Spleen (tissue), 11 donors: Measurements from ENCODE around the gene C22orf39. TPM values are rescaled to one million over a fixed set of nuclear protein-coding genes. Genes with fewer than 3 reads are reported as not detected.
A peak's percentile ranks its signal among the peaks of the same experiment; 100 is the strongest.

Source experiments
- DNase-seq: peaks from one replicate; pipeline ENCODE4 v3.0.0-alpha.2; 2020
- H3K27ac ChIP-seq, 8 donors: fragments of 200-600 bp; sonication (generic) in 7 of 8; 1 replicate in 4 of 8; 2 replicates in 4 of 8; pipeline versions ENCODE4 v1.5.0 to v1.8.0; 2016 to 2021; ENCODE audit warnings: inconsistent platforms in 4 of 8, mild to moderate bottlenecking in 4 of 8, moderate library complexity in 1 of 8
- H3K27me3 ChIP-seq, 7 donors: fragments of 200-600 bp; sonication (generic) in 6 of 7; replicated peaks in 1 of 7; 1 replicate in 4 of 7; 2 replicates in 3 of 7; pipeline versions ENCODE4 v1.5.0 to v1.8.0; 2016 to 2021; ENCODE audit warnings: inconsistent platforms in 3 of 7, mild to moderate bottlenecking in 1 of 7
- H3K36me3 ChIP-seq, 6 donors: fragments of 200-600 bp; sonication (generic) in 5 of 6; 1 replicate in 4 of 6; 2 replicates in 2 of 6; pipeline versions ENCODE4 v1.5.0 to v1.8.0; 2016 to 2021; ENCODE audit warnings: inconsistent platforms in 2 of 6
- H3K4me1 ChIP-seq, 6 donors: fragments of 200-600 bp; sonication (generic) in 5 of 6; 1 replicate in 3 of 6; 2 replicates in 3 of 6; pipeline versions ENCODE4 v1.5.0 to v1.8.0; 2016 to 2021; ENCODE audit warnings: inconsistent platforms in 3 of 6
- H3K4me3 ChIP-seq, 8 donors: fragments of 200-600 bp; sonication (generic) in 7 of 8; 1 replicate in 4 of 8; 2 replicates in 4 of 8; pipeline versions ENCODE4 v1.5.0 to v1.8.0; 2016 to 2021; ENCODE audit warnings: inconsistent platforms in 4 of 8, mild to moderate bottlenecking in 4 of 8, moderate library complexity in 2 of 8
- H3K9me3 ChIP-seq, 8 donors: fragments of 200-600 bp; sonication (generic) in 7 of 8; 1 replicate in 4 of 8; 2 replicates in 4 of 8; pipeline versions ENCODE4 v1.5.0 to v1.8.0; 2016 to 2021; ENCODE audit warnings: inconsistent platforms in 4 of 8
- POLR2A ChIP-seq, 3 donors: fragments of 450-650 bp; IDR thresholded peaks; one replicate each; pipeline ENCODE4 v1.5.1; 2017; ENCODE audit warnings: antibody characterized with exemption in 3 of 3, mild to moderate bottlenecking in 1 of 3
- POLR2AphosphoS5 ChIP-seq, 3 donors: sonication (generic); formaldehyde crosslinking; IDR thresholded peaks; one replicate each; pipeline ENCODE4 v1.5.1; 2017; ENCODE audit warnings: antibody characterized with exemption in 3 of 3
- WGBS, 5 donors: extraction: QIAGEN DNeasy Blood & Tissue Kit in 3 of 5; methylation state at CpG; one replicate each; pipeline versions ENCODE4 v1.1.5 to v1.1.7; 2013 to 2018; 5-methylcytosine and 5-hydroxymethylcytosine counted together
- intact Hi-C: fragments of 100-400 bp; cut with DNase I; formaldehyde crosslinking; loops from one replicate; pipeline ENCODE4 v1.15.0; 2023; ENCODE audit warnings: low total_unique reads
- polyA plus RNA-seq, 3 donors: library from polyadenylated mRNA; stranded (reverse); fragments of 200-250 nt; gene quantifications; one replicate each; pipeline ENCODE4 v1.2.1, GENCODE V29; 2013
- total RNA-seq, 7 donors: library from RNA; depleted of rRNA in 3 of 7; stranded (reverse); fragments of >200 nt in 3 of 7; fragmentation: NEBNext Ultra II Directional in 4 of 7; extraction: Animal tissue kit (Norgen Biotek cat#: 25700) in 4 of 7; gene quantifications; one replicate each; pipeline versions ENCODE4 v1.1.0 to v1.2.1, GENCODE V29; 2016 to 2021
- TF ChIP-seq, protein P1 (sequence below), 11 experiments: fragments of 200-600 bp in 7 of 11; fragments of 450-650 bp in 4 of 11; sonication (generic) in 4 of 11; IDR thresholded peaks in 8 of 11; conservative IDR thresholded peaks in 3 of 11; 1 replicate in 7 of 11; 2 replicates in 4 of 11; pipeline versions ENCODE4 v1.4.0 to v1.8.0; 2016 to 2021; ENCODE audit warnings: antibody characterized with exemption in 11 of 11, inconsistent platforms in 4 of 11, mild to moderate bottlenecking in 1 of 11
- donor health status: healthy with polysubstance abuse.
- donor health status: DM: no; HTN: no; CAD: no; lungs with moderate emphysema.
- donor health status: DM: no; HTN: no; CAD: no.
- donor health status: Bipolar disorder and iron deficiency.
- donor health status: healthy.
- donor health status: DM: no; HTN: no; CAD: no.
- donor health status: DM: yes; HTN: yes; CAD: no.

The C22orf39 gene
- total and polyA plus RNA-seq, 10 donors: 28.8 to 48.8 (median 37.6) TPM

GRCh38 chr22:19473578-19473977 is 26.1 kb upstream of the C22orf39 start:
- Histone ChIP-seq H3K4me1 (peaks cover 10 to 42% (median 30%) of the 10 kb centered on the region in 6 donors), H3K27ac (no peak overlapping the region), H3K27me3 (no peaks in the 10 kb centered on the region), H3K36me3 (peaks cover 0 to 78% (median 66%) of the 10 kb centered on the region in 6 donors), H3K4me3 (no peak overlapping the region), H3K9me3 (no peaks in the 10 kb centered on the region)
- no peak for TF ChIP-seq POLR2AphosphoS5 (IDR thresholded peaks at IDR 0.05)
- WGBS, 5 donors: 78 to 95% (median 90%) methylated on average over 3 of the region's 3 CpGs
- no peak for DNase-seq
- intact Hi-C loops: loop anchor here (10.0 kb wide), 1 partner anchor 329 kb away; the partner anchor contains the start of gene ESS2

DNA sequence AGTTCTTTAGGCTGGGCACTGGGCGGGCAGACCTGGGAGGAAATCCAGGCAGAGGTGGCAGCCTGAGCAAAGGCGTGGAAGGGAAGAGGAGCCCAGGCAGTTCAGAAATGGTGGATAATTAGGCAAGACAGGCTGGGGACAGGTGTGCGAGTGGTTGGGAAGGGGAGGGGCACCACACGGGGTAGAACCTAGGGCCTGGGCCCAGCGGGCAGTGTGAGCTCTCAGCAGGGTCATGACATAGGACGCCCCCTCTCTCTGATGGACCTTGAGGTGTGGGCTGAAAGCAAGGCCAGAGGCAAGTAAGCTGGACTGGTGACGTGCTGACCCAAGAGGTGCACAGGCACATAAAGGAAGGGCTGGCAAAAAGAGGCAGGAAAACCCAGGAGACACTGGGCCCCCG is 24.7 kb upstream of the C22orf39 start:
- TF ChIP-seq POLR2A (IDR thresholded peaks at IDR 0.05) (no peak), POLR2AphosphoS5 (IDR thresholded peaks at IDR 0.05) (no peak)
- TF ChIP-seq, protein P1, sequence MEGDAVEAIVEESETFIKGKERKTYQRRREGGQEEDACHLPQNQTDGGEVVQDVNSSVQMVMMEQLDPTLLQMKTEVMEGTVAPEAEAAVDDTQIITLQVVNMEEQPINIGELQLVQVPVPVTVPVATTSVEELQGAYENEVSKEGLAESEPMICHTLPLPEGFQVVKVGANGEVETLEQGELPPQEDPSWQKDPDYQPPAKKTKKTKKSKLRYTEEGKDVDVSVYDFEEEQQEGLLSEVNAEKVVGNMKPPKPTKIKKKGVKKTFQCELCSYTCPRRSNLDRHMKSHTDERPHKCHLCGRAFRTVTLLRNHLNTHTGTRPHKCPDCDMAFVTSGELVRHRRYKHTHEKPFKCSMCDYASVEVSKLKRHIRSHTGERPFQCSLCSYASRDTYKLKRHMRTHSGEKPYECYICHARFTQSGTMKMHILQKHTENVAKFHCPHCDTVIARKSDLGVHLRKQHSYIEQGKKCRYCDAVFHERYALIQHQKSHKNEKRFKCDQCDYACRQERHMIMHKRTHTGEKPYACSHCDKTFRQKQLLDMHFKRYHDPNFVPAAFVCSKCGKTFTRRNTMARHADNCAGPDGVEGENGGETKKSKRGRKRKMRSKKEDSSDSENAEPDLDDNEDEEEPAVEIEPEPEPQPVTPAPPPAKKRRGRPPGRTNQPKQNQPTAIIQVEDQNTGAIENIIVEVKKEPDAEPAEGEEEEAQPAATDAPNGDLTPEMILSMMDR (IDR thresholded peaks at IDR 0.05 in 8 of 11, conservative IDR thresholded peaks at IDR 0.05 in 3 of 11): no peak
- H3K27me3 ChIP-seq: no peaks in the 10 kb centered on the region
- peaks cover 0 to 91% (median 79%) of the 10 kb centered on the region in 6 donors for H3K36me3 ChIP-seq
- intact Hi-C loops: loop anchor here (10.0 kb wide), 1 partner anchor 327 kb away; the partner anchor contains the start of gene ESS2
- H3K4me1 ChIP-seq: peaks cover 5 to 29% (median 17%) of the 10 kb centered on the region in 6 donors
- no peak overlapping the region for H3K4me3 ChIP-seq
- DNase-seq: no peak
- no peak overlapping the region for H3K27ac ChIP-seq
- 85 to 96% (median 93%) methylated on average over 8 of the region's 8 CpGs for WGBS, 5 donors
- no peaks in the 10 kb centered on the region for H3K9me3 ChIP-seq

DNA sequence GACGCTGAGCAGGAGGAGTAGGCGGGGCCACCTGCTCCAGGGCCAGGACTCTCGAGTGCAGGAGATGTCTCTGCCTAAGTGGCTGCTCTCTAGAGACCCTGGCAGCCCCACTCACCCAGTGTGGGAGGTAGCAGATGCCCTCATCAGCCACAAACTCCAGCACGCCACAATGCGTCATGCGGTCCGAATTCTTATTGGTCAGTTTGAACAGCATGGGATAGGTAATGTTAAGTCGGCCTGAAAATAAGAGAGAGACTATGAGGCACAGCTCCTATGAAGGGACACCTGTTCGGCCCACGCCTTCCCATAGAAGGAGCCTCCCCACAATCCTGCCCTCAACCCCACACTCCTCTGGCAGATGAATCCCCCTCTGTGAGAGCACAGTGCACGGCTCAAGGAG is 24.1 kb upstream of the C22orf39 start:
- Histone ChIP-seq H3K27ac (no peak overlapping the region), H3K27me3 (no peaks in the 10 kb centered on the region), H3K9me3 (no peaks in the 10 kb centered on the region), H3K36me3 (peaks cover 3 to 98% (median 86%) of the 10 kb centered on the region in 6 donors), H3K4me3 (no peak overlapping the region), H3K4me1 (peaks cover 0 to 22% (median 10%) of the 10 kb centered on the region in 6 donors)
- TF ChIP-seq POLR2A (IDR thresholded peaks at IDR 0.05) (no peak), POLR2AphosphoS5 (IDR thresholded peaks at IDR 0.05) (peak in 1 of 3 donors; percentile 42)
- intact Hi-C loops: loop anchor here (10.0 kb wide), 1 partner anchor 327 kb away; the partner anchor contains the start of gene ESS2
- no peak for DNase-seq
- 87 to 95% (median 92%) methylated on average over 7 to 11 of the region's 11 CpGs for WGBS, 5 donors

DNA sequence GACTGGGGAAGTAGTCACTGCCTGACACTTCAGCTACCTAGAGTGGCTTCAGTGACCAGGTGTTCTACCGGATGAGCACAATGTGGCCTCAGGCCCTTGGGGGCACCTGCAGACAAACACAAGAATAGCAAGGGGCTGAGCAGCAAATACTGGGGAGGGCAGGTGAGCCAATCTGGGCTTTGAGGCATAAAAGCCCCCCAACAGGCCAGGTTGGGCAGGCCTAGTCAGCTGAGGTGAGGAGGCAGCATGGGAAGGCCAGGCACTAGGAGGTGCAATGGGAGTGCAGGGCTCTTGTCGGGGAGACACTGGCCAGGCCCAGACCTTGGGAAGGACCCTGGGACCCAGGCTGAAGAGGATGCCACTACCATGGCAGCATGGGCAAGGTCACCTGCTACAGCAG is 22.5 kb upstream of the C22orf39 start:
- H3K4me3 ChIP-seq: no peak overlapping the region
- TF ChIP-seq POLR2A (IDR thresholded peaks at IDR 0.05) (no peak), POLR2AphosphoS5 (IDR thresholded peaks at IDR 0.05) (peak in 1 of 3 donors; percentile 12)
- no peak overlapping the region for H3K27ac ChIP-seq
- intact Hi-C loops: loop anchor here (10.0 kb wide), 1 partner anchor 325 kb away; the partner anchor contains the start of gene ESS2
- no peak for DNase-seq
- H3K36me3 ChIP-seq: peaks cover 6 to 100% (median 97%) of the 10 kb centered on the region in 6 donors
- no peaks in the 10 kb centered on the region for H3K27me3 ChIP-seq
- H3K4me1 ChIP-seq: peaks cover 0 to 6% (median 0%) of the 10 kb centered on the region in 6 donors
- WGBS, 5 donors: 79 to 90% (median 87%) methylated on average over 2 of the region's 2 CpGs
- H3K9me3 ChIP-seq: no peaks in the 10 kb centered on the region

DNA sequence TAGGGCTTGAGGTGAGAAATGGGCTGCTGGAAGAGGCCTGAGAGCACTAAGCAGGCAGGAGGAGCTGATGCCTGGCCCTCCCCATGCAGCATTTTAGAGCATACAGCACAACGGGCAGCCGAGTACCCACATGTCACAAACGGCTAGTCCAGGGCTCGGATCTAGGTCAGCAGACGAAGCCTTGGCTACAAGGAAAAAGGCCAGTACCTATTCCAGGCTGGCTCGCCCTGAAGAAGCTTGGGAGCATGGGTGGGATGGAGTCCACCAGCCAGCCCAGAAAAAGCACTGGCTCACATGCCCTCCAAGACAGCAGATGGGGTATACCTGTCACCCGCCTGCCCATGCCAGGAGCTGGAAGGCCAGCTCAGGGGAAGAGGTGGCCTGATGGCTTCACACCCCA is 21.9 kb upstream of the C22orf39 start:
- Histone ChIP-seq H3K27ac (no peak overlapping the region), H3K9me3 (no peaks in the 10 kb centered on the region), H3K36me3 (peaks cover 8 to 100% (median 98%) of the 10 kb centered on the region in 6 donors), H3K4me1 (peaks cover 0 to under 1% (median 0%) of the 10 kb centered on the region in 6 donors), H3K4me3 (no peak overlapping the region), H3K27me3 (no peaks in the 10 kb centered on the region)
- intact Hi-C loops: no loop called here
- no peak for TF ChIP-seq POLR2AphosphoS5 (IDR thresholded peaks at IDR 0.05)
- no peak for DNase-seq
- 94 to 100% (median 96%) methylated on average over 7 of the region's 7 CpGs for WGBS, 5 donors

DNA sequence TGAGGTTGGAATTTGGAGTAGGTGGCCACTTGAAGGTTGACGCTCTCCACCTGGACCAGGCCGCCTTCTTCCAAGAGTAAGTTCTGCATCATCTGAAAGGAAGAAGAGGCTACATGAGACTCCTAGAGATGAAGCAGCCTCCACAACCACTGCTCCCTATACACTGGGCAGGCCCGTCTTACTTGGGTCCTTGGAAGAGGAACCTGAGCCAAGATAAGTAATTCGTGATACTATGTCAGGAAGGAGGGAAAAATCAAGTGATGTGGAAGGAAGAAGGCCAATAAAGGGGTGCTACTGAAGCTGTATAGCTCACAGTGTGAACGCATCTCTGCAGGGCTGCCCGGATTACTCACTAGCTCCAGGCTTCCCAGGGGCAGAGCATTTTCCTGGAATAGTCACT is 20.4 kb upstream of the C22orf39 start:
- Histone ChIP-seq H3K9me3 (no peaks in the 10 kb centered on the region), H3K27me3 (no peaks in the 10 kb centered on the region), H3K27ac (no peak overlapping the region), H3K4me3 (no peak overlapping the region), H3K4me1 (no peaks in the 10 kb centered on the region), H3K36me3 (peaks cover 8 to 100% (median 95%) of the 10 kb centered on the region in 6 donors)
- intact Hi-C loops: no loop called here
- WGBS, 5 donors: 90 to 97% (median 93%) methylated on average over 6 of the region's 6 CpGs
- DNase-seq: no peak
- TF ChIP-seq, protein P1 (IDR thresholded peaks at IDR 0.05 in 8 of 11, conservative IDR thresholded peaks at IDR 0.05 in 3 of 11): no peak
- no peak for TF ChIP-seq POLR2AphosphoS5 (IDR thresholded peaks at IDR 0.05)
- no peak for TF ChIP-seq POLR2A (IDR thresholded peaks at IDR 0.05)
